ENCODE results near the gene RCOR2.
A peak's percentile ranks its signal among the peaks of the same experiment; 100 is the strongest.
"Not testable (repeated sequence)": the region's sequence is repeated elsewhere in the genome, so short reads cannot be mapped to it uniquely, and the experiment has no call there.

The RCOR2 gene

GRCh38 chr11:63916837-63917691, at the start of gene RCOR2:
Gene RCOR2, minus strand, starts transcription at chr11:63917164. Its CDS starts 708 bp downstream, at chr11:63916456.
- peak in 1 of 2 donors; percentile 43 for DNase-seq (ENCODE audit: low read depth in 1 of 2, low spot score in 1 of 2)

DNA sequence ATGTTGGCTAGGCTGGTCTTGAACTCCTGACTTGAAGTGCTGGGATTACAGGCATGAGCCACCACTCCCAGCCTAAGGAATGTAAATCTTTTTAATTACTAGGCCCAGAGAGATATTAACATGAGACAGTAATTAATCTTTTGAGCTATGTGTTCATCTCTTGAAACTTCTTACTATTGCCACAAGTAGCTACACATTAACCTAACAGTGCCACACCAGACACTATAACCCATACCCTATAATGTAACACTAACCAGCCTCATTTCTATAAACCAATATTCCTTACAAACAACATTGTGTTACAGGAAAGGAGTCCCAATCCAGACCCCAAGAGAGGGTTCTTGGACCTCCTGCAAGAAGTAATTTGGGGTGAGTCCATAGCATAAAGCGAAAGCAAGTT, 49.5 kb upstream of the RCOR2 start:
- DNase-seq (ENCODE audit: low read depth in 1 of 2, low spot score in 1 of 2): no peak

DNA sequence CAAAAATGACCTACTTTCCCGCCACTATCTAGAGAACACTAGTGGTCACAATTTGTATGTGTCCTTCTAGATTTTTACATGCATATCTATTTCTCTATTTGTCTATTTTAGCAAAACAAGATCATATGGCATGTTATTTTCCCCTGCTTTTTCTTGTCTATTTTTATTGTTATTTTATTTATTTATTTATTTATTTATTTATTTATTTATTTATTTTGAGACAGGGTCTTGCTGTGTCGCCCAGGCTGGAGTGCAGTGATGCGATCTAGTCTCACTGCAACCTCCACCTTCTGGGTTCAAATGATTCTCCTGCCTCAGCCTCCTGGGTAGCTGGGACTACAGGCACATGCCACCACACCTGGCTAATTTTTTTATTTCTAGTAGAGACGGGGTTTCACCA, 46.9 kb upstream of the RCOR2 start:
- DNase-seq (ENCODE audit: low read depth in 1 of 2, low spot score in 1 of 2): not testable (repeated sequence)

DNA sequence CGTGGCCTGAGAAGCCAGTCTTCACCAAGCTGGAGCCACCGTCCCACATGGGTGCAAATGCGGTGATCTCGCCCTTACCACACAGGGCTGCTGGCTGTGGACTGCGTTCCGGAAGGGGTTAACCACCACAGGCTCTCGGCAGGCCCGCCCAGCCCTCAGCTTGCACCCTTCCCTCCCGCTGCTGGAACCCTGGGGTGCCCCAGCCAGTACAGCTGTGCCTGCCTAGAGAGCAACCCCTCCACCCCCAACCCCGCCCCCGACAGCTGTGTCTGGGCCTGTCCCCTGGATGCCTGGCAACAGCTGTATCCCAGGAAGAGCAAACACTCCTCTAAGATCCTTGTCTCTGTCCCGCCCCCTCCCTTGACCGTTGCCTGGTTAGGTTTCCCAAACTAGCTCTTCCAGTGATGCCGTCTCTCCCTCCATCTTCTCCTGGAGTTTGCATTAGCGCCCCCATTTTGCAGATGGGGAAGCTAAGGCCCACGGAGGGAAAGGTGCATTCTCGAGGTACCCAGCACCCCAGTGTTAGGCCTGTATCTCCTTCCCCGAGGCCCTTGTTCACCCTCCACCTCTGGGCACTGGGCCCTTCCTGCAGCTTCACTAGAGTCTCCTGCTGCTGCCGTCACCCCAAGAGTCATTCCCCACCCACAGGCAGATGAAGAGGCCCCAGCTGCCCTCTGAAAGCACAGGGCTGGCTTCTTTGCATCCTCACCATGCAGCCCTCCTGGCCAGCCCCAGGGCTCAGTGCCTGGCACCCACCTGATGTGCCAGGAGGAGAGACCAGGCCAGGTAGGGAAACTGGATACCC, 44.8 kb upstream of the RCOR2 start:
- no peak for DNase-seq (ENCODE audit: low read depth in 1 of 2, low spot score in 1 of 2)

GRCh38 chr11:63958008-63958407, 41.0 kb upstream of the RCOR2 start:
- no peak for DNase-seq (ENCODE audit: low read depth in 1 of 2, low spot score in 1 of 2)

- no peak for DNase-seq (ENCODE audit: low read depth in 1 of 2, low spot score in 1 of 2)
Observed at GRCh38 chr11:63952570-63952969, 35.6 kb upstream of the RCOR2 start.

GRCh38 chr11:63951779-63952536, 35.0 kb upstream of the RCOR2 start:
- DNase-seq (ENCODE audit: low read depth in 1 of 2, low spot score in 1 of 2): no peak

- DNase-seq (ENCODE audit: low read depth in 1 of 2, low spot score in 1 of 2): peak in 1 of 2 donors; percentile 37
Observed at GRCh38 chr11:63945477-63946163, 28.7 kb upstream of the RCOR2 start.

GRCh38 chr11:63944987-63945386, 28.0 kb upstream of the RCOR2 start:
- DNase-seq (ENCODE audit: low read depth in 1 of 2, low spot score in 1 of 2): no peak

DNA sequence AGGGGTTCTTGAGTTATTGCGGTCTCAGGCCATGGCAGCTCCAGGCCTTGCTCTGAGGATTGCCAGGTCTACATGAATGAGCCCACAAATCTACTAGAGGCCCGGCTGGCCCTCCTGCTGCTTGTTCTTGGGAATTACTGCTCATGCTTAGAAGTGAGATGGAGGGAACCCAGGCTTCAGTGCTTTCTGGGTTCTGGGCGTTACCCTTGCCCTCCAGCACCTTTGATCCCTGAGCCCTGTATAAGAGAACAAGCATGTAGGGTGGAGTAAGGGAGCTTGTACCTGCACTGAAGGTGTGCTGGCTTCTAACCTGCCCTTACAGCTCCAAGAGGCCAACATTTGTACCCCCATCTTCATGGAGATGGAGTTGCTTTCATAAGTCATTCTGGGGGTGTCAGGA, 25.8 kb upstream of the RCOR2 start:
- DNase-seq (ENCODE audit: low read depth in 1 of 2, low spot score in 1 of 2): no peak

DNA sequence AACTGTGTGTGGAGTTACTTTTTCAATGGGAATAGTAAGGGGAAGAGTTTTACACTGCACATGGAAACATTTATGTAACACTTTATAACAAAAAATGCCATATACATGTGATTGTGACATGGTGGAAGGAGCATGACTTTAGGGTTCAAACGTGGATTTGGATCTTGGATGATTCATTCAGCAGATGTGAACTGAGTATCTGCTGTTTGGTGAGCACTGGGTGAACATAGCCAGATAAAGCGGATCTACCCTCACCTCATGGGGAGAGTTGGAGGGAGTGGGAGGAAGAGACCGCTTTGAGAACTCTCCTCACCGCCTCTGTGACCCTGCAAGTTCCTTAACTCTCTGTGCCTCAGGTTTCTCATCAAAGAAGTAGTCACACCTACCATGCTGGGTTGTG, 24.9 kb upstream of the RCOR2 start:
- no peak for DNase-seq (ENCODE audit: low read depth in 1 of 2, low spot score in 1 of 2)

DNA sequence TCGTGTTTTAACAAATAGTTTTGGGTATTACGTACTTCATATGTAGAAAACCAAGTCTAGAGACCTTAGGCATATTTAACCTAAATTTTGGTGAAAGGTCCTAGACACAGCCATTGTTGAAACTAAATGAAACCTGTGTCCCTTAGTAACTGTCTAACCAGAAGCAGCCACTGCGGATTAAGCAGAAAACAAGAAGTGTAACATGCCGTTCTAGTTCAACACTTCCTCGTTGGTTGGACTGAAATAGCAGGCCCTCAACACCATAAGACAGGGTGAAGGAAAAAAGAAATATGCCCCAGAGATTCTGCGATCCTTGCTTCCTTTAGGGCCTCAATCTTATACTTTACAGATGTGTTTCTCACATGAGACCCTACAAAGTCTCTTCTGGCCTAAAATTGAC, 23.8 kb upstream of the RCOR2 start:
- DNase-seq (ENCODE audit: low read depth in 1 of 2, low spot score in 1 of 2): no peak

DNA sequence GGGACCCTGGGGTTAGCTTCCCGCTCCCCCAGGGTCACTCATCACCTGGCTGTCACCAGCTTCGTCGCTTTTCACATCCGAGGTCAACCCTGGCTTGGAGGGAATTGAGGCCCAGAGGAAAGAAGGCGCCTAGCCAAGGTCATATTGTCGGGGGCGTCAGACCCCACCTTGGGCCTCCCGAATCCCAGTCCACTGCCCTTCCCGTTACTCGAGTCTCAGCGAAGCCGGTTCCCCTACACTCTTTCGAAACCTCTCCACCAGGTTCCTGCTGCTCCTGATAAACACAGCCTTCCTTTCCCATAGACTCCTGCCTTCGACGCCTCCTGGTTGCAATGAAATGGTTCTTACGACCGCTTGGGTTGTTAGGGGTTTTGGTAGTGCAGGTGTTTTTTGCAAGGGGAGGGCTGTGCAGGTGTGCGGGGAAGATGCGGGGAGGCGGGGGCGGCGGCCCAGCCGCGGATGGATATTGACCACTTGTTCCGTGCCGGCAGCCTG, 22.5 kb upstream of the RCOR2 start:
- no peak for DNase-seq (ENCODE audit: low read depth in 1 of 2, low spot score in 1 of 2)

DNA sequence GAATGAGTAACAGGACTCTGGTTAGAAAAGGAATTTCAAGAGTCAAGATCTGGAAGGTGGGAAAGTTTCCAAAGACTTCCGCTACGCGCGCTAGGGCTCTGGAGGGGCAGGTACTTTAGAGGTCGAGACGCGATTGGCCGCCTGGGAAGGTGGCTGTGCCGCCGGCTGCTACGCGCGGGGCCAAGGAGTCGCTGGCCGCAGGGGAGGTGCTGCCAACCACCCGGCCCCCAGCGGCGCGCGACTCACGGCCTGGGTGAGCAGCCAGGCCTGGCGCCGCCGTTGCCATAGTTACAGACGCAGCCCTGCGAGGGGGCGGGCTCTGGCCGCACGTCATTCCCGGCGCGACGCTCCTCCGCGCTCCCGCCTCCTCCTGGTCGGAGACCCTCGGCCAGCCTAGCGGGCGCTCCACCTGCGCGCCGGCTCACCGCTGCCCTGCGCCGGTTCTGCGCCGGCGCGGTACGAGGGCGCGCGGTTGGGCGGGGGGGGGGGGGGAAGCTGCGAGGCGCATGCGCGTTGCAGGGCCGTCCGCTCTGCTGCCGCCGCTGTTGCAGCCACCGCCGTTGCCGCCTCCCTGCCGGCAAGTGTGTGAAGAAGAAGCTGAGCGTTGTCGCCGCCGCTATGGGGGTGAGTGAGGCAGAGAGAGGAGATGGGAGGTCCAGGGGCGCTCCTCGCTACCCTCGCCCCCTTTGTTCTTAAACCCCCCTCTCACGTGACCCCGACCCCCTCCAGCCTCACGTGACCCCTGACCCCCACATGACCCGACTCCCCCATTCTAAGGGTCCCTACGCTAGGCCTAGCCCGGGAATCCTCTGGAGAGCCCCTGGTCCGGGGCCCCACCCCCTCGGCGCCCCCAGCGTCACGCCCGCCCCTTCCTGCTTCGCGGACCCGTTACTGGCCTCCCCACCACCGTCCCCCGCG, 21.8 kb upstream of the RCOR2 start, which contains the start of gene NAA40:
TSS of gene NAA40 (plus strand) at position 524 of the 918 bp plus-strand sequence. CDS start at position 619, 95 bp downstream.
- peak; percentile 81 to 89 for DNase-seq (ENCODE audit: low read depth in 1 of 2, low spot score in 1 of 2)

GRCh38 chr11:63937713-63938478, 20.9 kb upstream of the RCOR2 start:
- DNase-seq (ENCODE audit: low read depth in 1 of 2, low spot score in 1 of 2): no peak

GRCh38 chr11:63933459-63933858, 16.5 kb upstream of the RCOR2 start:
- no peak for DNase-seq (ENCODE audit: low read depth in 1 of 2, low spot score in 1 of 2)

- DNase-seq (ENCODE audit: low read depth in 1 of 2, low spot score in 1 of 2): no peak
Observed at GRCh38 chr11:63931876-63932275, 14.9 kb upstream of the RCOR2 start.

DNA sequence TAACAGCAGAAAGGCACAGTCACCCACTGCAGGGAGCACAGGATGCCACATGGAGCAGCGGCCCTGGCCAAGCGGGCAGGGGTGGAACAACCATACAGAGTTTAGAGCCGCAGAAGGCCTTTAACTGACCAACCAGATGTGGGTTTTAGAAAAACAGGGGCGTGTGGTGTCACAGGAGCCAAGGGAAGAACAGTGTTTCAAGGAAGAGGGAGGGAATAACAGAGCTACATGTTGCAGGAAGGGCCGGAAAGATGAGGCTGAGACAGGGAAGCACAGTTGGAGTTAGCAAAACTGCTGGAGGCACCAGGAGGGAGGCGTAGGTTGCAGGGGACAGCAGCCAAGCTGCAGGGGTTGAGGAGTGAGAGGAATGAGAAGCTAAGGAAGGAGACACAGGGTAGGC, 14.1 kb upstream of the RCOR2 start:
- no peak for DNase-seq (ENCODE audit: low read depth in 1 of 2, low spot score in 1 of 2)

- DNase-seq (ENCODE audit: low read depth in 1 of 2, low spot score in 1 of 2): no peak
Observed at GRCh38 chr11:63929616-63930015, 12.7 kb upstream of the RCOR2 start.

Data from activated CD4-positive, alpha-beta T cell treated with anti-CD3 and anti-CD28 coated beads, Interleukin-2, amount 50 U/mL, for 24 hours (primary cell).